AG04450 (cell line): Measurements from ENCODE around the gene PKNOX2. TPM values are rescaled to one million over a fixed set of nuclear protein-coding genes. Genes with fewer than 3 reads are reported as not detected.

ENCODE experiments used
- CTCF ChIA-PET: fragments of 300-600, 350-600 bp; formaldehyde crosslinking; extraction: SDS; loops from one replicate; lab custom pipeline; 2022; ENCODE audit warnings: antibody characterized with exemption, inconsistent platforms; lab: Charles Lee
- POLR2A ChIA-PET: fragments of 350-600 bp; formaldehyde crosslinking; extraction: SDS; loops from one replicate; lab custom pipeline; 2021; ENCODE audit warnings: antibody characterized with exemption, inconsistent platforms; lab: Yijun Ruan, JAX
- DNase-seq: peaks from one replicate; pipeline ENCODE4 v3.0.0-alpha.2; 2011; ENCODE audit warnings: low read depth, low spot score
- H3K27ac ChIP-seq: one replicate; pipeline ENCODE4 v1.5.1; 2012; ENCODE audit warnings: low read depth, low read length, control low read depth
- H3K27me3 ChIP-seq: one replicate; pipeline ENCODE4 v1.6.0; 2012; ENCODE audit warnings: low read length; ENCODE audit not compliant: control insufficient read depth, insufficient read depth
- H3K4me3 ChIP-seq: 2 replicates; pipeline ENCODE4 v1.5.1; 2011; ENCODE audit warnings: mild to moderate bottlenecking, low read depth, low read length, control low read depth
- H3K9me3 ChIP-seq: 2 replicates; pipeline ENCODE4 v1.5.1; 2012; ENCODE audit warnings: low read length; ENCODE audit not compliant: control insufficient read depth, insufficient read depth
- CTCF ChIP-seq: IDR thresholded peaks from 2 replicates; pipeline ENCODE4 v1.5.1; 2011; ENCODE audit warnings: low read depth, low read length, control low read depth, inconsistent platforms
- polyA plus RNA-seq: library from polyadenylated mRNA; depleted of rRNA; stranded (reverse); fragments of >200 nt; gene quantifications from 2 replicates; pipeline ENCODE4 v1.2.3, GENCODE V29; 2011

Gene PKNOX2
- polyA plus RNA-seq, 1 experiment, result 3.0 TPM

- H3K27ac ChIP-seq, result no peak overlapping the region
- peaks cover 8% of the 10 kb centered on the region for H3K27me3 ChIP-seq
- ChIA-PET CTCF (interaction anchor here (1.6 kb wide), 1 partner anchor 62 kb away, joined by 5 read pairs; no protein-coding TSS in a partner anchor), POLR2A (no interaction called here)
- no peaks in the 10 kb centered on the region for H3K9me3 ChIP-seq
- no peak for DNase-seq
- no peak overlapping the region for H3K4me3 ChIP-seq
- no peak for TF ChIP-seq CTCF
Observed at GRCh38 chr11:125284245-125284850, 119.8 kb downstream of the PKNOX2 start.

GRCh38 chr11:125285844-125286243 is 121.3 kb downstream of the PKNOX2 start:
- no peak for DNase-seq
- CTCF ChIA-PET, result interaction anchor here (1.2 to 1.6 kb wide), 2 partner anchors 60 to 144 kb away, joined by 3 to 5 read pairs; no protein-coding TSS in a partner anchor
- POLR2A ChIA-PET, result no interaction called here
- TF ChIP-seq CTCF, result no peak
- H3K27me3 ChIP-seq, result peaks cover 6% of the 10 kb centered on the region
- H3K4me3 ChIP-seq, result no peak overlapping the region
- no peaks in the 10 kb centered on the region for H3K9me3 ChIP-seq
- no peak overlapping the region for H3K27ac ChIP-seq

- POLR2A ChIA-PET, result interaction anchor here (1.7 kb wide), 1 partner anchor 23 kb away, joined by 8 read pairs; no protein-coding TSS in a partner anchor
- no peak for DNase-seq
- no peak for TF ChIP-seq CTCF
- H3K27me3 ChIP-seq, result peaks cover 8% of the 10 kb centered on the region
- no peaks in the 10 kb centered on the region for H3K9me3 ChIP-seq
- no peak overlapping the region for H3K27ac ChIP-seq
- CTCF ChIA-PET, result interaction anchor here (1.5 kb wide), 1 partner anchor 59 kb away, joined by 5 read pairs; no protein-coding TSS in a partner anchor
- H3K4me3 ChIP-seq, result no peak overlapping the region
Observed at GRCh38 chr11:125286486-125286885, 121.9 kb downstream of the PKNOX2 start.

- H3K27me3 ChIP-seq, result peaks cover 8% of the 10 kb centered on the region
- no peak for TF ChIP-seq CTCF
- POLR2A ChIA-PET, result interaction anchor here (1.7 kb wide), 1 partner anchor 24 kb away, joined by 8 read pairs; no protein-coding TSS in a partner anchor
- H3K4me3 ChIP-seq, result no peak overlapping the region
- no peak for DNase-seq
- CTCF ChIA-PET, result interaction anchor here (1.0 to 1.5 kb wide), 2 partner anchors 58 to 197 kb away, joined by 3 to 5 read pairs; no protein-coding TSS in a partner anchor
- peak overlapping the region; percentile 31 for H3K27ac ChIP-seq
- H3K9me3 ChIP-seq, result no peaks in the 10 kb centered on the region
Observed at GRCh38 chr11:125287491-125288210, 123.1 kb downstream of the PKNOX2 start.
